Measurements from ENCODE around the gene TPCN1. TPM values are rescaled to one million over a fixed set of nuclear protein-coding genes. Genes with fewer than 3 reads are reported as not detected.

TPCN1 gene
- total RNA-seq, 2 donors from 2014 or later = 74.7 to 84.0 TPM

DNA sequence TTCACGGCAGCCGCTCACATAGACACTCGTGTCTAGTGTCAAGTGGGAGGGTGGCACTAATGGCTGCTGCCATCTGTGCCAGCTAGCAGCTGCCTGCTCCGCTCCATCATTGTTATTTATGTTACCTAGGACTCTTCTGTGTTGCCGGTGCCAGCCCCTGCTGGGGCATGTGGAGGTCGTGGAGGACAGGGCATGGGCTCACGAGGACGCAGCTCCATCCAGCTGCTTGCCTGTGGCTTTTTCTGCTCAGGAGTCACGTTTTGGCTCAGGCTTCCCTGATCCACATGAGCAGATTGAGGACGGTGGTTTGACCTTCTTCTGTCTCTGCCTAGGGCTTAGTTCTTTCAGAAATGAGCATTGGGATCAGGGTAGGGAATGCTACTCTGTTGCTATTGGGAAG lies 31.2 kb downstream of the TPCN1 start:
- Mint-ChIP-seq H3K27me3 (ENCODE audit: low read depth) (no peaks in the 10 kb centered on the region), H3K27ac (no peak overlapping the region), H3K4me3 (no peak overlapping the region), H3K9me3 (no peaks in the 10 kb centered on the region), H3K4me1 (ENCODE audit: low read depth) (peaks cover 10% of the 10 kb centered on the region), H3K36me3 (ENCODE audit: insufficient read depth in 2 of 2) (peaks cover 17 to 30% of the 10 kb centered on the region in 2 donors)
- no peak for DNase-seq
- ATAC-seq (replicated peaks in 1 of 2) = no peak

DNA sequence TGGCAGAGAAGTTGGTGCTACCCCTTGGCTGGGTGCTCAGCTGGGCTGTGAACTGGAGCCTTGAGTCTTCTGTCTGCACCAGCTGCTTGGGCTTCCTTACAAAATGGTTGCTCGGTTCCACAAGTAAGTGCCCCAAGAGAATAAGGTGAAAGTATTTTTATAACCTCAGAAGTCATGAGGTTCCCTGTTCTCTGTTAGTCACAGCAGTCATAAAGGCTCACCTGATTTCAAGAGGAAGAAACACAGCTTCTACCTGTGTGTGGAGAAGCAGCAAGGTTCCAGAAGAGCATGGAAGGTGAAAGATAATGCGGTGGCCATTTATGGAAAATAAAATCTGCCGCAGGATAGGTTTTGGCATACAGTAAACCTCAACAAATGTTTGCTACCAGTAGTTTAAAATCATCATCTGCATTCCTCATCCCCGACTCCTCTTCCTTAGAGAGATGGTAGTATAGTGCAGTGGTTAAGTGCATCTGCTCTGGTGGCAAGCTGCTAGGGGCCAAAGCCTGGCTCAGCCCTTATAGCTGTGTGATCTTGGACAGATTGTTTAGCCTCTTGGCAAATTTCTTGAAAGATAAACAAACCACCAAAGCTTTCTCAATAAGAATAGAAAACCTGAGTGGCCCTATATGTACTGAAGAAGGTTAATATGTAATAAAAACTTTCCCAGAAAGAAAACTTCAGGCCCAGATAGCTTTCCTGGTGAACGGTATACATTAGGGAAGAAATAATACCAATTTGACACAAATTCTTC lies 32.4 kb downstream of the TPCN1 start:
- Mint-ChIP-seq H3K4me3 (no peak overlapping the region), H3K9me3 (no peaks in the 10 kb centered on the region), H3K36me3 (ENCODE audit: insufficient read depth in 2 of 2) (peaks cover 17 to 30% of the 10 kb centered on the region in 2 donors), H3K27me3 (ENCODE audit: low read depth) (no peaks in the 10 kb centered on the region), H3K4me1 (ENCODE audit: low read depth) (peaks cover 11% of the 10 kb centered on the region), H3K27ac (no peak overlapping the region)
- no peak for DNase-seq
- ATAC-seq (replicated peaks in 1 of 2) = no peak

DNA sequence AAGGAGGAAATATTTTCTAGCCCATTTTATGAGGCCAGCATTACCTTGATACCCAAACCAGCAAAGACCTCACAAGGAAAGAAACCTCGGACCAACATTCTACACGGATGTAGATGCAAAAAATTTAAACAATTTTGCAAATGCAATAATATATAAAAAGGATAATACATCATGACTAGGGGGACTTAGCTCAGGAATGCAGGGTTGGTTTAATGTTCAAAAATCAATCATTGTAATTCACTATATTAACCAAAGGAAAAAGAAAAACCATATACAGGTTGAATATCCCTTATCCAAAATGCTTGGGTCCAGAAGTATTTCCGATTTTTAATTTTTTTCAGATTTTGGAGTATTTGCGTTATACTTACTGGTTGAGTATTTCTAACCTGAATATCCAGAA lies 33.0 kb downstream of the TPCN1 start:
- no peak for DNase-seq

DNA sequence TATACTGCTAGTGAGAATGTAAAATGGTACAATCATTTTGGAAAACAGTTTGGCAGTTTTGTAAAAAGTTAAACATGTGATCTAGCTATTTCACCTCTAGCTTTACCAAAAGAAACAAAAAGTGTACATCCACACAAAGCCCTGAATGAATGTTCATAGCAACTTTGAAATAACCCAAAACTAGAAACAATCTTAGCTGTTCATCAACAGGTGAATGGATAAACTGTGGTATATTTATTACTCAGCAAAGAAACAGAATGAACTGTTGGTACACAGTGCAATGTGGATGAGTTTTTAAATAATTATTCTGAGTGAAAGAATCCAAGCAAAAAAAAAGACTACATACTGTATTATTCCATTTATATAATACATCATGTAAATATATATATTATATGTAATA lies 36.3 kb downstream of the TPCN1 start:
- Mint-ChIP-seq H3K36me3 (ENCODE audit: insufficient read depth in 2 of 2) (peaks cover 15 to 21% of the 10 kb centered on the region in 2 donors), H3K4me3 (no peak overlapping the region), H3K4me1 (ENCODE audit: low read depth) (peaks cover 44% of the 10 kb centered on the region), H3K9me3 (no peaks in the 10 kb centered on the region), H3K27me3 (ENCODE audit: low read depth) (no peaks in the 10 kb centered on the region), H3K27ac (no peak overlapping the region)
- DNase-seq (no peak), ATAC-seq (replicated peaks in 1 of 2) (peak; percentile 65 to 79)

More for the DNA sequence above, 33.0 kb downstream of the TPCN1 start:
- H3K9me3 Mint-ChIP-seq = no peaks in the 10 kb centered on the region
- no peak overlapping the region for H3K27ac Mint-ChIP-seq
- peaks cover 17 to 30% of the 10 kb centered on the region in 2 donors for H3K36me3 Mint-ChIP-seq (ENCODE audit: insufficient read depth in 2 of 2)
- no peak overlapping the region for H3K4me3 Mint-ChIP-seq
- H3K27me3 Mint-ChIP-seq (ENCODE audit: low read depth) = no peaks in the 10 kb centered on the region
- H3K4me1 Mint-ChIP-seq (ENCODE audit: low read depth) = peaks cover 15% of the 10 kb centered on the region
- no peak for ATAC-seq (replicated peaks in 1 of 2)

DNA sequence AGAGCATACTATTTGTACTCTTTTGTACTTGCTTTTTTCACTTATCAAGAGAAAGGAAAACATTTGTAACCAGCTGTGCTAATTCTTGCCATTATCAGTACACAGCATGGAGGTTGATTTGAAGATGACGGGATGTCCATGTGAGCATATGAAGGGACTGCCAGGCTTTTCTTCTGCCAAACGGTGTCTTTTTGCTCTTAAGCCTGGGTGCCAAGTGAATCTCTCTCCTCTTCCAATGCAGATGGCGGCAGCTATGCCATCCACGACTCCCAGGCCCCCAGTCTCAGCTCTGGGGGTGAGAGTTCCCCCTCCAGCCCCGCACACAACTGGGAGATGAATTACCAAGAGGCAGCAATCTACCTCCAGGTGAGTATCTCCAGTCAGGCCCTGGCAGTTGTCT lies 38.9 kb downstream of the TPCN1 start:
- ATAC-seq (replicated peaks in 1 of 2) (no peak), DNase-seq (no peak)
- H3K4me1 Mint-ChIP-seq (ENCODE audit: low read depth) = peaks cover 61% of the 10 kb centered on the region
- H3K27me3 Mint-ChIP-seq (ENCODE audit: low read depth) = no peaks in the 10 kb centered on the region
- no peaks in the 10 kb centered on the region for H3K9me3 Mint-ChIP-seq
- H3K36me3 Mint-ChIP-seq (ENCODE audit: insufficient read depth in 2 of 2) = peaks cover 6 to 18% of the 10 kb centered on the region in 2 donors
- H3K4me3 Mint-ChIP-seq = no peak overlapping the region
- no peak overlapping the region for H3K27ac Mint-ChIP-seq

DNA sequence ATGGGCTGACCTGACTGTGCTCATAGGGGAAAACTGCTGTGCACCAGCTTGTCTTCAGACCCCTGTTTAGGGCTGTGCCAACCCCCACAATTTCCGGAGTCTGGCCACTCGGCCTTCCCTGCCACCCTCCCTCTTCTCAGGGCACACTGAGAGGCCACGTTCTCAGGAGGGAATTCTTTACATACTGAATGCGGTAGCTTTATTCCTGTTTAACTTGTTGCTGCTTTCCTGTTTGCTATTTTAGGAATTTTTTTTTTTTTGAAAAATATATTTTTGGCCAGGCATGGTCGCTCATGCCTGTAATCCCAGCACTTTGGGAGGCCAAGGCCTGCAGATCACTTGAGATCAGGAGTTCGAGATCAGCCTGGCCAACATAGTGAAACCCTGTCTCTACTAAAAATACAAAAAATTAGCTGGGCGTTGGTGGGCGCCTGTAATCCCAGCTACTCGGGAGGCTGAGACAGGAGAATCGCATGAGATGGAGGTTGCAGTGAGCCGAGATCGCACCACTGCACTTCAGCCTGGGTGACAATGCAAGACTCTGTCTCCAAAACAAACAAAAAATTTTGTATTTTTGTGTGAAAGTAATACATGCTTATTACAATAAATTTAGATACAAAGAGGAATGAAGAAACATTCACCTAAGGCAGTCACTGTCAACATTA lies 39.5 kb downstream of the TPCN1 start:
- H3K27ac Mint-ChIP-seq = no peak overlapping the region

DNA sequence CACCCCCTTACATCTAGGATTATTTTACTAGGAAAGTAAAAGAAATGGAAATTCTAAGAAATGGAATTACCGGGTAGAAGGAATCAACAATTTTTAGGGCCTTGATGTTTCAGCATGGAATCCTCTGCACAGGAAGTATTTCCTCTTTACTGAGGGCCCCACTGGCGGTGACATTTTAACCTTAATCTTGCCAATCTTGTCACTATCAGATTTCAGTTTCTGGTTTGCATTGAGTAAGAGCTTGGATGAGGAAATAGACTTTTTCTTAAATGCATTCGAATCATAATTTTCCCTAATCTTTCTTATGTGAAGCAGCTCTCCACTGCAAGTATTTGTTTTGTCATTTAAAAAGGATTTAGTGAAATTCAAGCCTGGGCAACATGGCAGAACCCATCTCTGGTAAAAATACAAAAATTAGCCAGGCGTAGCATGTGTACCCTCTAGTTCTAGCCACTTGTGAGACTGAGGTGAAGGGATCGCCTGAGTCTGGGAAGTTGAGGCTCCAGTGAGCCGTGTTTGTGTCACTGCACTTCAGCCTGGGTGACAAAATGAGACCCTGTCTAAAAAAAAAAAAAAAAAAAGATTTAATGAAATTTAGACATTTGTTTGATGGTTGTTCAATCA lies 40.7 kb downstream of the TPCN1 start:
- Mint-ChIP-seq H3K36me3 (ENCODE audit: insufficient read depth in 2 of 2) (peaks cover 6 to 24% of the 10 kb centered on the region in 2 donors), H3K27ac (peak overlapping the region; percentile 73), H3K4me1 (ENCODE audit: low read depth) (peaks cover 62% of the 10 kb centered on the region), H3K4me3 (peak overlapping the region; percentile 60 to 83), H3K9me3 (no peaks in the 10 kb centered on the region), H3K27me3 (ENCODE audit: low read depth) (no peaks in the 10 kb centered on the region)
- peak; percentile 35 to 37 for DNase-seq
- ATAC-seq (replicated peaks in 1 of 2) = peak; percentile 75 to 80

More for the DNA sequence above, 39.5 kb downstream of the TPCN1 start:
- no peaks in the 10 kb centered on the region for H3K9me3 Mint-ChIP-seq
- peaks cover 61% of the 10 kb centered on the region for H3K4me1 Mint-ChIP-seq (ENCODE audit: low read depth)
- no peaks in the 10 kb centered on the region for H3K27me3 Mint-ChIP-seq (ENCODE audit: low read depth)
- ATAC-seq (replicated peaks in 1 of 2) = no peak
- H3K4me3 Mint-ChIP-seq = no peak overlapping the region
- H3K36me3 Mint-ChIP-seq (ENCODE audit: insufficient read depth in 2 of 2) = peaks cover 6 to 20% of the 10 kb centered on the region in 2 donors
- no peak for DNase-seq

DNA sequence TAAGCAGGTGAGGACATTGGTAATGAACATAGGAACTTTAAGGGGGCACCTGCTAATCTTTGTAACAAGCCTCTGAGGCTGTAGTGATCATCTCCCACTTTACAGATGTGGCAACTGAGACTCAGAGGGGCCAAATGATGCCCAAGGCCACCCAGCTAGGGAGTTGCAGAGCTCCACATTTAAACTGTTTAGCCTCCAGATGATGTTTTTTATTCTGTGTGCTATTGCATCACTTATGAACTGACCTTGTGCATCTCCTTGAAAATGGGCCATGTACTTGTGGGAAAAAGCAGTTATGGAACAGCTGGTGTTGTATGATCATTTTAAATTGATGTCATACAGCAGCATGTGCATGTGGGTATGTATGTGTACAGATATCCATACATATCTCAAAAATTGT lies 41.4 kb downstream of the TPCN1 start:
- Mint-ChIP-seq H3K4me3 (peak overlapping the region in 1 of 2 donors; percentile 34), H3K27me3 (ENCODE audit: low read depth) (no peaks in the 10 kb centered on the region), H3K9me3 (no peaks in the 10 kb centered on the region), H3K27ac (peak overlapping the region; percentile 73), H3K4me1 (ENCODE audit: low read depth) (peaks cover 54% of the 10 kb centered on the region), H3K36me3 (ENCODE audit: insufficient read depth in 2 of 2) (peaks cover 6 to 30% of the 10 kb centered on the region in 2 donors)
- DNase-seq = no peak
- no peak for ATAC-seq (replicated peaks in 1 of 2)

DNA sequence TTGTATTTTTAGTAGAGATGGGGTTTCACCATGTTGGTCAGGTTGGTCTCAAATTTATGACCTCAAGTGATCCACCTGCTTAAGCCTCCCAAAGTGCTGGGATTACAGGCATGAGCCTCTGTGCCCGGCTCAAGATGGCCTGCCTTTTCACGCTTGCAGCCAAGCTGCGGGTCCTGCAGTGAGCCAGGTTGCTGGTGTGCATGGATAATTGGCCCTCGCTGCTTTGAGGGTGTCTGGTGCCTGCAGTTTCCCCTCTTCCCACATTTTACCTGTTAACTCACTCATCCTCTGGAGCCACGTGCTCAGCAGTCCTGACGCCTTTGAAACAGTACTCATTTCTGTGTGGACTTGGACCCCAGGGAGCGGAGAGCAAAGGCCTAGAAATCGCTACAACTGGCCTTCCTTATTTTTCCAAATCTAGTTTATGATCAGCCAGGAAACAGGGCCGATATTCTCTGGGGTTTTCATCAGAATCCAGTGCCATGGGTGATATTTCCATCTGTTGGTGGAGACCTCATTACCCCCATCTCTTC lies 42.2 kb downstream of the TPCN1 start:
- peak overlapping the region in 1 of 2 donors; percentile 15 for H3K4me3 Mint-ChIP-seq
- no peaks in the 10 kb centered on the region for H3K9me3 Mint-ChIP-seq
- H3K36me3 Mint-ChIP-seq (ENCODE audit: insufficient read depth in 2 of 2) = peaks cover 11 to 35% of the 10 kb centered on the region in 2 donors
- no peaks in the 10 kb centered on the region for H3K27me3 Mint-ChIP-seq (ENCODE audit: low read depth)
- ATAC-seq (replicated peaks in 1 of 2) (no peak), DNase-seq (no peak)
- peaks cover 54% of the 10 kb centered on the region for H3K4me1 Mint-ChIP-seq (ENCODE audit: low read depth)
- H3K27ac Mint-ChIP-seq = no peak overlapping the region

DNA sequence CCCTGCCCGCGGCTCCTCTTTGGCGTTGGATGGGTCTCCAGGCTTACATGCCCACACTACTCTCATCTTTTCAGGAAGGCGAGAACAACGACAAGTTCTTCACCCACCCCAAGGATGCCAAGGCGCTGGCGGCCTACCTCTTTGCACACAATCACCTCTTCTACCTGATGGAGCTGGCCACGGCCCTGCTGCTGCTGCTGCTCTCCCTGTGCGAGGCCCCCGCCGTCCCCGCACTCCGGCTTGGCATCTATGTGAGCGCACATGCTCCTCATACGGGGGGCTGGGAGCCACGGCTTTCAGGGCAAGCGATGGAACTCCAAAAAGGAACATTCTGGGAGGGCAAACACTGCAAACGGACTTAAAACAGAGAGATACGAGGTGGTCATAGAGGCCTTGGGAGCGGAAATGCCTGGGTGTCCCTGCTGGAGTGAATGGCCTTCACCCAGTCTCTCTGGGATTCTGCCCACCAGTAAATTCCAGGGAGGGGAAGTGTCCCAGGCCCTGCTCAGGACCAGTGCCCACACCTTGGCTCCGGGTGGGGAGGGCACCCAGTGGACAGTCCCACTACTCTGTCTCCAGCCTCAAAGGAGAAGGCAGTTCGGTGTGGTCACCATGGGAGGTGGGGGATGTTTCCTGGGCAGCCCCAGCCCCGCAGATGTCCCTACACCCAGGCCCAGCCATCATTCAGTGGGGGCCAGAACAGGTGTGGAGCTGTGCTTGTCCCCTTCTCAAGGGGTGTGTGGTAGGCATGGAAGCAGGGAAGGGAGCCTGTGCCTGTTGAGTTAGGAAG lies 45.0 kb downstream of the TPCN1 start:
- H3K4me3 Mint-ChIP-seq = no peak overlapping the region
- no peak for DNase-seq
- H3K27ac Mint-ChIP-seq = no peak overlapping the region
- H3K36me3 Mint-ChIP-seq (ENCODE audit: insufficient read depth in 2 of 2) = peaks cover 11 to 41% of the 10 kb centered on the region in 2 donors
- no peaks in the 10 kb centered on the region for H3K9me3 Mint-ChIP-seq
- H3K4me1 Mint-ChIP-seq (ENCODE audit: low read depth) = peaks cover 41% of the 10 kb centered on the region
- ATAC-seq (replicated peaks in 1 of 2) = no peak
- no peaks in the 10 kb centered on the region for H3K27me3 Mint-ChIP-seq (ENCODE audit: low read depth)

DNA sequence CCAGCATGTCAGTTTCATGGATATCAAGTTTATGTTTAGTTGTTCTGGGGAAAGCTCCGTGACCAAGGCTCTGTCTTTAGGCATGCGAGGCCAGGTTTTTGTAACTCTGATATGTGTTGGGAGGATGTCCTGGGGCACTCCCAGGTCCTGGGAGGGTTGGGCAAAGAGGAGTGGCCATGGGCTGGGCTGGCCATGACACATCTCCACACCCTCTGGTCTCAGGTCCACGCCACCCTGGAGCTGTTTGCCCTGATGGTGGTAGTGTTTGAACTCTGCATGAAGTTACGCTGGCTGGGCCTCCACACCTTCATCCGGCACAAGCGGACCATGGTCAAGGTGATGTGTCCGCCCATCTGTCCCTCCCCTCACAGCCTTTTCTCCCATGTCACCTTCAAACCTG lies 46.4 kb downstream of the TPCN1 start:
- H3K4me1 Mint-ChIP-seq (ENCODE audit: low read depth) = peaks cover 41% of the 10 kb centered on the region
- no peak overlapping the region for H3K27ac Mint-ChIP-seq
- ATAC-seq (replicated peaks in 1 of 2) = no peak
- no peak for DNase-seq
- no peak overlapping the region for H3K4me3 Mint-ChIP-seq
- H3K9me3 Mint-ChIP-seq = no peaks in the 10 kb centered on the region
- H3K36me3 Mint-ChIP-seq (ENCODE audit: insufficient read depth in 2 of 2) = peaks cover 8 to 48% of the 10 kb centered on the region in 2 donors
- H3K27me3 Mint-ChIP-seq (ENCODE audit: low read depth) = no peaks in the 10 kb centered on the region

DNA sequence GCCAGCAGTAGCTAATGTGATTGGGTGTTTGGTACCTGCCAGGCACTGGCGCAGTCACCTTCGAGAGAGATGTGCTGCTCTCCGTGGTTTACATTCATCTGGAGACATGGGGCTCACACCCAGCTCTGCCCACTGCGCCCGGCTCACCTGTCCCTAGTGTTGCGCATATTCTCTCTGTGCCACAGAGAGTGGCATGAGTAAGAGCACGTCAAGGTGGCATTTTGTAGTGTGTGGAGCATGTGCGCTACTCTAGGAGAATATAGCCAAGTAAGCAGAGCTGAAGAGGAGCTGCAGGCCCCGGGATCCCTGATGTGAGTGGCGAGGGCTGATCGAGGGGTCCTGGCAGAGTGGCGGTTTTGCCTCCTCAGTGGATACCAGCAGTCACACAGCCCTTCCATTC lies 46.9 kb downstream of the TPCN1 start:
- Mint-ChIP-seq H3K27me3 (ENCODE audit: low read depth) (no peaks in the 10 kb centered on the region), H3K4me1 (ENCODE audit: low read depth) (peaks cover 41% of the 10 kb centered on the region), H3K27ac (no peak overlapping the region), H3K36me3 (ENCODE audit: insufficient read depth in 2 of 2) (peaks cover 6 to 46% of the 10 kb centered on the region in 2 donors), H3K4me3 (no peak overlapping the region), H3K9me3 (no peaks in the 10 kb centered on the region)
- DNase-seq (no peak), ATAC-seq (replicated peaks in 1 of 2) (no peak)

All from activated T-cell treated with anti-CD3 and anti-CD28 coated beads, Interleukin-2, amount 50 U/mL, for 72 hours (primary cell).